HFFc6 (cell line): Measurements from ENCODE around the gene MOK. TPM values are rescaled to one million over a fixed set of nuclear protein-coding genes. Genes with fewer than 3 reads are reported as not detected.

Source experiments
- DNase-seq: peaks from one replicate; pipeline ENCODE4 v3.0.0-alpha.2; 2018
- H3K27ac Mint-ChIP-seq: 2 replicates; pipeline ENCODE4 v1.8.0; 2020; ENCODE audit warnings: mild to moderate bottlenecking, mixed read lengths
- H3K27me3 Mint-ChIP-seq: 2 replicates; pipeline ENCODE4 v1.8.0; 2021; ENCODE audit warnings: mild to moderate bottlenecking, moderate library complexity, mixed read lengths; ENCODE audit not compliant: insufficient read depth
- H3K36me3 Mint-ChIP-seq: 2 replicates; pipeline ENCODE4 v1.8.0; 2021; ENCODE audit warnings: low read depth, mixed read lengths
- H3K4me1 Mint-ChIP-seq: 2 replicates; pipeline ENCODE4 v1.8.0; 2020; ENCODE audit warnings: low read depth, mixed read lengths
- H3K4me3 Mint-ChIP-seq: 2 replicates; pipeline ENCODE4 v1.8.0; 2020; ENCODE audit warnings: mild to moderate bottlenecking, moderate library complexity, mixed read lengths
- H3K9me3 Mint-ChIP-seq: 2 replicates; pipeline ENCODE4 v1.8.0; 2020; ENCODE audit warnings: mild to moderate bottlenecking, mixed read lengths
- total RNA-seq, 6 experiments: library from RNA; stranded (reverse); fragmentation: NEBNext Ultra II Directional; extraction: Animal tissue kit (Norgen Biotek cat#: 25700); gene quantifications; 2 replicates in 1 of 6; 3 replicates in 5 of 6; pipeline ENCODE4 v1.2.3, GENCODE V29; 2021
- TF ChIP-seq, protein P1 (sequence below): fragments of 200-600 bp; sonication (generic); IDR thresholded peaks from 2 replicates; pipeline ENCODE4 v1.5.0; 2021; ENCODE audit warnings: antibody characterized with exemption, mild to moderate bottlenecking

The MOK gene
- total RNA-seq, 6 experiments from 2014 or later, result 11.5 to 18.7 (median 14.8) TPM

DNA sequence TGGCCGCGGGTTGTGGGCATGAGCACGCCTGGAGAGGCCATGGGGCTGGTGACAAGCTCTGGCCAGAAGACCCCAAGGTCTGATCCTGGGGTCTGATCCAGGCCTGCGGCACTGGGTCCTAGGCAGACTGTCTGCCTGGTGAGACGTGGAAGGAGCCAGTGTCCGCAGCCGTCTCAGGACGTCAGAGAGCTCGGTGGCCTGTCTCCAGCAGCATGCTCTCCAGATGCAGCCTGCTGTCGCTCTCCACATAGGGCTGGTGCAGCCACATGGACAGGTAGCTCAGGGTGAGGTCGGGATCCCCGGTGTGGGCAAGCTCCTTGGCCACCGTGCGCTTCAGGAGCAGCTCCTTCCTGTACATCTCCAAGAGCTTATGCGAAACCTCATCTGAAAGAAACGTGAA lies 43.4 kb upstream of the MOK start:
- TF ChIP-seq, protein P1, sequence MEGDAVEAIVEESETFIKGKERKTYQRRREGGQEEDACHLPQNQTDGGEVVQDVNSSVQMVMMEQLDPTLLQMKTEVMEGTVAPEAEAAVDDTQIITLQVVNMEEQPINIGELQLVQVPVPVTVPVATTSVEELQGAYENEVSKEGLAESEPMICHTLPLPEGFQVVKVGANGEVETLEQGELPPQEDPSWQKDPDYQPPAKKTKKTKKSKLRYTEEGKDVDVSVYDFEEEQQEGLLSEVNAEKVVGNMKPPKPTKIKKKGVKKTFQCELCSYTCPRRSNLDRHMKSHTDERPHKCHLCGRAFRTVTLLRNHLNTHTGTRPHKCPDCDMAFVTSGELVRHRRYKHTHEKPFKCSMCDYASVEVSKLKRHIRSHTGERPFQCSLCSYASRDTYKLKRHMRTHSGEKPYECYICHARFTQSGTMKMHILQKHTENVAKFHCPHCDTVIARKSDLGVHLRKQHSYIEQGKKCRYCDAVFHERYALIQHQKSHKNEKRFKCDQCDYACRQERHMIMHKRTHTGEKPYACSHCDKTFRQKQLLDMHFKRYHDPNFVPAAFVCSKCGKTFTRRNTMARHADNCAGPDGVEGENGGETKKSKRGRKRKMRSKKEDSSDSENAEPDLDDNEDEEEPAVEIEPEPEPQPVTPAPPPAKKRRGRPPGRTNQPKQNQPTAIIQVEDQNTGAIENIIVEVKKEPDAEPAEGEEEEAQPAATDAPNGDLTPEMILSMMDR, result no peak
- no peak overlapping the region for H3K27ac Mint-ChIP-seq
- no peaks in the 10 kb centered on the region for H3K9me3 Mint-ChIP-seq
- peaks cover 19% of the 10 kb centered on the region for H3K36me3 Mint-ChIP-seq
- DNase-seq, result no peak
- H3K4me3 Mint-ChIP-seq, result no peak overlapping the region
- H3K4me1 Mint-ChIP-seq, result no peaks in the 10 kb centered on the region
- H3K27me3 Mint-ChIP-seq, result no peaks in the 10 kb centered on the region

DNA sequence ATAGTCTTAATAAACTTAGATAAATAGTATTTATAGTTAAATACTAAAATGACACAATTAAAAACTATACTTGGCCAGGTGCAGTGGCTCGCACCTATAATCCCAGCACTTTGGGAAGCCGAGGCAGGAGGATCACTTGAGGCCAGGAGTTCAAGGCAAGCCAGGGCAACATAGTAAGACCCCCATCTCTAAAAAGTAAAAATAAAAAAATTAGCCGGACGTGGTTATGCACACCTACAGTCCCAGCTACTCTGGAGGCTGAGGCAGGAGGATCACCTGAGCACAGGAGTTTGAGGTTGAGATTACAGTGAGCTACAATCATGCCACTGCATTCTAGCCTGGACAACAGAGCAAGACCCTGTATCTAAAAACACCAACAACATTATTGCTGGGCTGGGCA lies 41.7 kb upstream of the MOK start:
- H3K27me3 Mint-ChIP-seq, result no peaks in the 10 kb centered on the region
- no peak for DNase-seq
- H3K4me1 Mint-ChIP-seq, result no peaks in the 10 kb centered on the region
- no peak overlapping the region for H3K4me3 Mint-ChIP-seq
- TF ChIP-seq, protein P1, result no peak
- no peaks in the 10 kb centered on the region for H3K9me3 Mint-ChIP-seq
- no peak overlapping the region for H3K27ac Mint-ChIP-seq
- peaks cover 23% of the 10 kb centered on the region; the same call in 1 of the 2 replicates for H3K36me3 Mint-ChIP-seq

DNA sequence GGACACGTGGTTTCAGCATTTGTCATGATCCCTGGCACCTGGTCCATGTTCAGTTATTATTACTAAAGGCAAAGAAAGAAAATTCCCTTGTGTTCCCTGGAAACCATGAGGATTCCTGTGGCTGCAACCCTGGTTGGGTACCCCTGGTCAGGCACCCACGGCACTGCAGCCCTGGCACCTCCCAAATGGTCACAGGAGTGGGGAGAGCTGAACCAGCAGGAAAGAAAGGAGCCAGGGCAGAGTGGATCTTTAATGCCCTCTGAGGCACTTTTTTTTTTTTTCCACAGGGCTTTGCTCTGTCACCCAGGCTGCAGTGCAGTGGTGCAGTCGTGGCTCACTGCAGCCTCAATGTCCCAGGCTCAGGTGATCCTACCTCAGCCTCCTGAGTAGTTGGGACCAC lies 40.3 kb upstream of the MOK start:
- Mint-ChIP-seq H3K9me3 (no peaks in the 10 kb centered on the region), H3K36me3 (peaks cover 24% of the 10 kb centered on the region; the same call in 1 of the 2 replicates), H3K4me3 (no peak overlapping the region), H3K4me1 (no peaks in the 10 kb centered on the region), H3K27me3 (no peaks in the 10 kb centered on the region), H3K27ac (no peak overlapping the region)
- no peak for DNase-seq
- TF ChIP-seq, protein P1, result no peak

DNA sequence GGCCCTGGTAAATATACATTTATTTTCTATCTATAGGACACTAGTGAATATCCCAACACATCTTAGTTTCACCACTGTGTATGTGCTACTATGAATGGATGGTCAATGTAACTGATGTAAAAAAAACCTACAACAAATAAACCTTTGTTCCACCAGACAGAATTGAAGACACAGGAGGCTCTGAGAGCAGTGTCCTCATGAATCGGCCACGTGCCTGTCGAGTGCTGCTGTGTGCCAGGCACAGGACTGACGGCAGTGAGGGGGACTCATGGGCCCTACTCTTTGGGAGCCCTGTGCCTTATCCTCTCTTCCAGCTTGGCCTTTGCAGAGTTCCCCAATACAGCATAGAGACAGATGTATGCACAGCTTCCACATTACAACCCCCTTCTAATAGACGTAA lies 39.5 kb upstream of the MOK start:
- no peak for DNase-seq
- Mint-ChIP-seq H3K4me1 (no peaks in the 10 kb centered on the region), H3K27me3 (no peaks in the 10 kb centered on the region), H3K9me3 (no peaks in the 10 kb centered on the region), H3K4me3 (no peak overlapping the region), H3K36me3 (peaks cover 24% of the 10 kb centered on the region; the same call in 1 of the 2 replicates), H3K27ac (no peak overlapping the region)
- TF ChIP-seq, protein P1, result no peak

- TF ChIP-seq, protein P1, result no peak
- no peak for DNase-seq
- peaks cover 24% of the 10 kb centered on the region; the same call in 1 of the 2 replicates for H3K36me3 Mint-ChIP-seq
Observed at GRCh38 chr14:102344084-102344483, 39.1 kb upstream of the MOK start.

DNA sequence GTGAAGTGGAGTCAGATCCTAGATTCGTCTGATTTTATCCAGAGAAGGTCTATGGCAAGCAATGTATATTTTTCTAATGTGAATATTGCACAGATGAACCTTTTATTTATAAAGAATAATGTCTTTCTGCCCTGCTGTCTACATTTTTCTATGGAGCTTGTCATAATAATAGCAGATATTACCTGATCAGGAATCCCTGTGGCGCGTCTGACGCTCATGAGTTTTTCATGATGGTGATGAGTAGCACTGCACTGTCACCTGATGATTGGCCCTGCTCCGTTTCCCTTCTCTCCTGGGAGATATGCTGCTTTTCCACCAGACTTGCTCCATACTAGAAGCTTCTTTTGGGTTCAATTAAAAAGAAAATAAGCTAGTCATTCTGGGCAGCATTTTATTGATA lies 37.3 kb upstream of the MOK start:
- Mint-ChIP-seq H3K9me3 (no peaks in the 10 kb centered on the region), H3K27ac (no peak overlapping the region), H3K27me3 (no peaks in the 10 kb centered on the region), H3K4me3 (no peak overlapping the region), H3K4me1 (no peaks in the 10 kb centered on the region), H3K36me3 (peaks cover 26% of the 10 kb centered on the region)
- TF ChIP-seq, protein P1, result no peak
- DNase-seq, result no peak

More at GRCh38 chr14:102344084-102344483, 39.1 kb upstream of the MOK start:
- H3K9me3 Mint-ChIP-seq, result no peaks in the 10 kb centered on the region
- H3K27ac Mint-ChIP-seq, result no peak overlapping the region
- no peaks in the 10 kb centered on the region for H3K4me1 Mint-ChIP-seq
- H3K4me3 Mint-ChIP-seq, result no peak overlapping the region
- no peaks in the 10 kb centered on the region for H3K27me3 Mint-ChIP-seq
